B cell (primary cell): ENCODE results near the gene MAPT. TPM values are rescaled to one million over a fixed set of nuclear protein-coding genes. Genes with fewer than 3 reads are reported as not detected.

Source experiments
- ATAC-seq: fragments of 200-7000 bp; cut with Tn5 transposase; one replicate; pipeline ENCODE4 v1.10.0; 2021; ENCODE audit warnings: low read depth, mild to moderate bottlenecking, moderate number of reproducible peaks, moderate library complexity
- CTCF ChIA-PET: fragments of 350-600 bp; sonication (Branson Sonifier 250); formaldehyde crosslinking; loops from one replicate; lab custom pipeline; 2021; ENCODE audit warnings: antibody characterized with exemption, inconsistent platforms; lab: Charles Lee
- POLR2A ChIA-PET: fragments of 350-600 bp; sonication (Branson Sonifier 250); formaldehyde crosslinking; loops from one replicate; lab custom pipeline; 2021; ENCODE audit warnings: antibody characterized with exemption; lab: Charles Lee
- DNase-seq: peaks from one replicate; pipeline ENCODE4 v3.0.0; 2013
- H2AFZ ChIP-seq: 2 replicates; pipeline ENCODE4 v1.6.1; 2012; ENCODE audit warnings: mild to moderate bottlenecking, low read depth, low read length; ENCODE audit not compliant: insufficient read depth, poor library complexity, severe bottlenecking
- H3K27ac ChIP-seq, 2 donors: 1 replicate in 1 of 2; 2 replicates in 1 of 2; pipeline ENCODE4 v1.5.1; 2012 to 2013; ENCODE audit warnings: low read length in 2 of 2, mild to moderate bottlenecking in 2 of 2, moderate library complexity in 1 of 2
- H3K27me3 ChIP-seq, 4 experiments: fragments of 200-600 bp in 1 of 4; sonication (generic) in 1 of 4; replicated peaks in 1 of 4; 1 replicate in 2 of 4; 2 replicates in 2 of 4; pipeline versions ENCODE4 v1.6.1 to v1.7.0; 2013 to 2016; ENCODE audit warnings: low read length in 3 of 4, mild to moderate bottlenecking in 2 of 4, mixed read lengths in 1 of 4, moderate library complexity in 1 of 4; ENCODE audit not compliant: insufficient read depth in 4 of 4, control insufficient read depth in 3 of 4; ENCODE audit errors: control extremely low read depth in 1 of 4
- H3K36me3 ChIP-seq, 2 experiments: replicated peaks in 1 of 2; 1 replicate in 1 of 2; 2 replicates in 1 of 2; pipeline versions ENCODE4 v1.6.1 to v1.7.1; 2013; ENCODE audit warnings: low read length in 1 of 2; ENCODE audit not compliant: insufficient read depth in 2 of 2, control insufficient read depth in 1 of 2; ENCODE audit errors: control extremely low read depth in 1 of 2, extremely low read depth in 1 of 2
- H3K4me1 ChIP-seq, 2 donors: fragments of 200-600 bp in 1 of 2; sonication (generic) in 1 of 2; 1 replicate in 1 of 2; 2 replicates in 1 of 2; pipeline versions ENCODE4 v1.5.1 to v1.6.1; 2013 to 2017; ENCODE audit warnings: low read length in 2 of 2; ENCODE audit not compliant: control insufficient read depth in 2 of 2, insufficient read depth in 2 of 2
- H3K4me2 ChIP-seq: replicated peaks from 2 replicates; pipeline ENCODE3; 2012; ENCODE audit warnings: mild to moderate bottlenecking, low read depth, low read length; ENCODE audit not compliant: poor library complexity, severe bottlenecking
- H3K4me3 ChIP-seq, 5 experiments: fragments of 200-600 bp in 1 of 5; sonication (generic) in 1 of 5; 1 replicate in 3 of 5; 2 replicates in 2 of 5; pipeline versions ENCODE4 v1.5.1 to v1.7.0; 2011 to 2016; ENCODE audit warnings: low read length in 4 of 5, mild to moderate bottlenecking in 4 of 5, low read depth in 2 of 5, control low read depth in 1 of 5, moderate library complexity in 1 of 5; ENCODE audit not compliant: insufficient read depth in 1 of 5; ENCODE audit errors: control extremely low read depth in 1 of 5, extremely low read depth in 1 of 5
- H3K79me2 ChIP-seq: fragments of 200-600 bp; sonication (generic); one replicate; pipeline ENCODE4 v1.6.0; 2016; ENCODE audit warnings: low read length; ENCODE audit not compliant: control insufficient read depth, insufficient read depth
- H3K9ac ChIP-seq: fragments of 200-600 bp; sonication (generic); 2 replicates; pipeline ENCODE4 v1.6.1; 2017; ENCODE audit warnings: mild to moderate bottlenecking, low read length, moderate library complexity
- H3K9me3 ChIP-seq, 3 donors: one replicate each; pipeline versions ENCODE4 v1.6.1 to v1.7.1; 2013; ENCODE audit warnings: low read length in 2 of 3; ENCODE audit not compliant: control insufficient read depth in 2 of 3, insufficient read depth in 1 of 3; ENCODE audit errors: control extremely low read depth in 1 of 3
- H4K20me1 ChIP-seq: 2 replicates; pipeline ENCODE4 v1.6.0; 2012; ENCODE audit warnings: mild to moderate bottlenecking, low read length; ENCODE audit not compliant: insufficient read depth, control insufficient read depth, poor library complexity, severe bottlenecking
- H3K27ac Mint-ChIP-seq: one replicate; pipeline ENCODE4 v1.8.0; 2021; ENCODE audit warnings: mixed read lengths
- H3K27me3 Mint-ChIP-seq: one replicate; pipeline ENCODE4 v1.8.0; 2021; ENCODE audit warnings: mixed read lengths
- H3K4me1 Mint-ChIP-seq: one replicate; pipeline ENCODE4 v1.8.0; 2021; ENCODE audit warnings: mixed read lengths
- H3K4me3 Mint-ChIP-seq: one replicate; pipeline ENCODE4 v1.8.0; 2021; ENCODE audit warnings: mixed read lengths
- H3K9me3 Mint-ChIP-seq: one replicate; pipeline ENCODE4 v1.8.0; 2022; ENCODE audit warnings: mixed read lengths; ENCODE audit not compliant: insufficient read depth
- CTCF ChIP-seq: fragments of 200-600 bp; IDR thresholded peaks from one replicate; pipeline ENCODE4 v1.8.0; 2022; ENCODE audit warnings: antibody characterized with exemption, mild to moderate bottlenecking
- EZH2 ChIP-seq: IDR thresholded peaks from 2 replicates; pipeline ENCODE4 v1.6.1; 2012; ENCODE audit warnings: borderline replicate concordance, low read depth, mild to moderate bottlenecking, moderate library complexity, low read length; ENCODE audit not compliant: insufficient read depth, poor library complexity, severe bottlenecking
- WGBS: methylation state at CpG from one replicate; pipeline ENCODE4 v1.1.5; 2013; ENCODE audit warnings: missing lambda C conversion rate; ENCODE audit not compliant: insufficient coverage; 5-methylcytosine and 5-hydroxymethylcytosine counted together
- intact Hi-C: fragments of 100-400 bp; cut with micrococcal nuclease; formaldehyde crosslinking; loops from one replicate; pipeline ENCODE4 v1.10.0; 2022
- polyA plus RNA-seq: library from polyadenylated mRNA; depleted of rRNA; stranded (reverse); fragments of >200 nt; gene quantifications from 2 replicates; pipeline ENCODE4 v1.2.3, GENCODE V29; 2012
- total RNA-seq, 2 donors: library from RNA; stranded (reverse); fragments of 120-200 nt in 1 of 2; gene quantifications; 1 replicate in 1 of 2; 2 replicates in 1 of 2; pipeline versions ENCODE4 v1.2.3 to v1.2.4, GENCODE V29; 2013 to 2022

Gene MAPT
- total and polyA plus RNA-seq, 2 donors (not counting 1 experiment from before 2014, with no cell fraction given), result 0.13 to 0.20 TPM

- no peak overlapping the region for H3K27ac Mint-ChIP-seq
- H3K79me2 ChIP-seq, result peaks cover 16% of the 10 kb centered on the region
- TF ChIP-seq CTCF, result no peak
- no peak for TF ChIP-seq EZH2
Observed at GRCh38 chr17:46042925-46043324, 148.6 kb downstream of the MAPT start.

GRCh38 chr17:46043606-46044005 is 149.3 kb downstream of the MAPT start:
- H3K9ac ChIP-seq, result no peak overlapping the region
- DNase-seq (no peak), ATAC-seq (no peak)
- H3K36me3 ChIP-seq, result peaks cover 7 to 82% of the 10 kb centered on the region in 2 experiments
- TF ChIP-seq CTCF (no peak), EZH2 (no peak)
- Mint-ChIP-seq H3K27ac (peak overlapping the region; percentile 56), H3K4me3 (no peak overlapping the region), H3K4me1 (peaks cover 3% of the 10 kb centered on the region), H3K9me3 (no peaks in the 10 kb centered on the region), H3K27me3 (no peaks in the 10 kb centered on the region)
- H3K4me3 ChIP-seq, result no peak overlapping the region
- H3K27me3 ChIP-seq, result no peaks in the 10 kb centered on the region
- no peaks in the 10 kb centered on the region for H3K9me3 ChIP-seq
- H3K4me2 ChIP-seq, result no peak overlapping the region
- intact Hi-C loops, result loop anchor here (1.0 kb wide), 1 partner anchor 41 kb away; no protein-coding TSS in a partner anchor
- H3K27ac ChIP-seq, result no peak overlapping the region
- ChIA-PET CTCF (interaction anchor here (0.7 to 5.9 kb wide), 26 partner anchors 10 to 168 kb away, joined by 3 to 126 read pairs (median 5); partner anchors contain the start of gene KANSL1), POLR2A (no interaction called here)
- no CpG with 5 or more reads among the region's 3 CpGs for WGBS
- peaks cover 19% of the 10 kb centered on the region for H4K20me1 ChIP-seq
- H2AFZ ChIP-seq, result no peak overlapping the region
- peaks cover 16% of the 10 kb centered on the region for H3K79me2 ChIP-seq
- H3K4me1 ChIP-seq, result no peaks in the 10 kb centered on the region

More at GRCh38 chr17:46042925-46043324, 148.6 kb downstream of the MAPT start:
- Histone ChIP-seq H4K20me1 (peaks cover 19% of the 10 kb centered on the region), H3K36me3 (peaks cover 8 to 82% of the 10 kb centered on the region in 2 experiments), H3K9me3 (no peaks in the 10 kb centered on the region), H3K4me1 (no peaks in the 10 kb centered on the region), H2AFZ (no peak overlapping the region), H3K27ac (no peak overlapping the region), H3K9ac (no peak overlapping the region), H3K27me3 (no peaks in the 10 kb centered on the region), H3K4me2 (no peak overlapping the region), H3K4me3 (no peak overlapping the region)
- Mint-ChIP-seq H3K27me3 (no peaks in the 10 kb centered on the region), H3K4me3 (no peak overlapping the region), H3K9me3 (no peaks in the 10 kb centered on the region), H3K4me1 (peaks cover 3% of the 10 kb centered on the region)
- intact Hi-C loops, result no loop called here
- DNase-seq, result no peak
- CTCF ChIA-PET, result interaction anchor here (1.1 to 5.9 kb wide), 5 partner anchors 9 to 169 kb away, joined by 3 to 126 read pairs (median 16); partner anchors contain the start of gene KANSL1
- no peak for ATAC-seq
- POLR2A ChIA-PET, result no interaction called here
- WGBS, result no CpG with 5 or more reads among the region's 3 CpGs
